ENCODE measurements around the gene PABPN1L. TPM values are rescaled to one million over a fixed set of nuclear protein-coding genes. Genes with fewer than 3 reads are reported as not detected.

Gene PABPN1L
- total RNA-seq (not detected), polyA plus RNA-seq (ENCODE audit: insufficient read depth, low read depth, low replicate concordance) (not detected)
- long read RNA-seq, donor 1, result 0 reads
- long read RNA-seq, donor 2, result 0 reads
- long read RNA-seq, donor 3, result 0 reads
- long read RNA-seq, donor 4, result 0 reads
- long read RNA-seq, donor 5, result 0 reads
- long read RNA-seq, donor 6, result 0 reads
- long read RNA-seq, donor 7, result 0 reads
- long read RNA-seq, donor 8, result 0 reads
- long read RNA-seq, donor 9, result 0 reads
- long read RNA-seq, donor 10, result 0 reads

DNA sequence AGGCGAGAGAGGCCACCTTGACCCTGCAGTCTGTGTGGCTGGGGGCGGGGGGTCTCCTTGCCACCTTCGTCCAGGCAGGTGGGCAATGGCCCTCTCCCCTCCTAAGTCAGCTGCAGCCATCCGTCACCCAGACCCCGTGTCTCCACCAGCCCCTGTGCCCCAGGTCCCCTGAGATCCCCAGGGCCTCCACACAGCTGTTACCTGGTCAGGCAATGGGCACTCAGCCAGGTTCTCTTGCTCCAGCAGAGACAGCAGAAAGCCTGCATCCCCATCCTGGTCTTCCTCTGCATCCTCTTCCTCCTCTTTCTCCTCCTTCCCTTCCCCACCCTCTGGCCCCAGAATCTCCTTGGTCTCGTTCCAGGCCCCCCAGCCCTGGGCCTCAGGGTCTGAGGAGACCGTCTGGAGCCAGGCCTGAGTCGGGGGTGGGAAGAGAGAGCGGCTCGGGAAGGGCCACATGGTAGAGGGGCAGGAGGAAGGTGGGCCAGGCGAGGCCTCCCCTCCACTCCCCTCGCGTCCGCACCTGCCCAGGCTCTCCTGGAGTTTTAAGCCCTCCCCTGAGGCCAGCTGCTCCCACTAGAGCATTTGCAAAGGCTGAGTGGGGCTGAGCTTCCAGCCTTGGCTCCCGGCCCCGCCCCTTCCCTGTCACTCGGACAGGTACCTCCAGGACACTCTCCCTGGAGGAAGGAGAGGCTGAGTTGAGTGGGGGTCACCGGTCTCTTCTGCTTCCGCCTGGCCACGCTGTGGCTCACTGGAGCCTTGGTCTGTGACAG lies at the start of gene PABPN1L:
Gene PABPN1L (minus strand): TSS at position 510 of the 770 bp plus-strand sequence. CDS start 54 bp downstream, at position 456.
- Histone ChIP-seq H3K4me3 (ENCODE audit: low read length in 3 of 3) (no peak within 1 kb of the TSS), H3K36me3 (ENCODE audit: control insufficient read depth in 2 of 3, insufficient read depth in 3 of 3, low read length in 3 of 3) (peaks cover 0 to 13% (median 0%) of the 10 kb centered on the region in 3 donors), H3K27me3 (ENCODE audit: control insufficient read depth, insufficient read depth, low read length) (no peaks in the 10 kb centered on the region), H3K9ac (ENCODE audit: low read length in 3 of 3) (no peak within 1 kb of the TSS), H3K27ac (ENCODE audit: low read depth in 2 of 2, low read length in 2 of 2) (no peak within 1 kb of the TSS), H3K9me3 (ENCODE audit: control insufficient read depth in 2 of 3, insufficient read depth in 1 of 3, low read length in 3 of 3) (no peaks in the 10 kb centered on the region), H3K4me1 (ENCODE audit: control insufficient read depth in 2 of 3, insufficient read depth in 2 of 3, low read depth in 1 of 3, low read length in 3 of 3) (no peaks in the 10 kb centered on the region)
- FAIRE-seq (no peak), DNase-seq (no peak)
- TF ChIP-seq, protein P1, sequence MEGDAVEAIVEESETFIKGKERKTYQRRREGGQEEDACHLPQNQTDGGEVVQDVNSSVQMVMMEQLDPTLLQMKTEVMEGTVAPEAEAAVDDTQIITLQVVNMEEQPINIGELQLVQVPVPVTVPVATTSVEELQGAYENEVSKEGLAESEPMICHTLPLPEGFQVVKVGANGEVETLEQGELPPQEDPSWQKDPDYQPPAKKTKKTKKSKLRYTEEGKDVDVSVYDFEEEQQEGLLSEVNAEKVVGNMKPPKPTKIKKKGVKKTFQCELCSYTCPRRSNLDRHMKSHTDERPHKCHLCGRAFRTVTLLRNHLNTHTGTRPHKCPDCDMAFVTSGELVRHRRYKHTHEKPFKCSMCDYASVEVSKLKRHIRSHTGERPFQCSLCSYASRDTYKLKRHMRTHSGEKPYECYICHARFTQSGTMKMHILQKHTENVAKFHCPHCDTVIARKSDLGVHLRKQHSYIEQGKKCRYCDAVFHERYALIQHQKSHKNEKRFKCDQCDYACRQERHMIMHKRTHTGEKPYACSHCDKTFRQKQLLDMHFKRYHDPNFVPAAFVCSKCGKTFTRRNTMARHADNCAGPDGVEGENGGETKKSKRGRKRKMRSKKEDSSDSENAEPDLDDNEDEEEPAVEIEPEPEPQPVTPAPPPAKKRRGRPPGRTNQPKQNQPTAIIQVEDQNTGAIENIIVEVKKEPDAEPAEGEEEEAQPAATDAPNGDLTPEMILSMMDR (IDR thresholded peaks at IDR 0.05; ENCODE audit: borderline replicate concordance, extremely low read depth, insufficient read depth), result no peak
- intact Hi-C loops (cut with DNase I), result no loop called here

DNA sequence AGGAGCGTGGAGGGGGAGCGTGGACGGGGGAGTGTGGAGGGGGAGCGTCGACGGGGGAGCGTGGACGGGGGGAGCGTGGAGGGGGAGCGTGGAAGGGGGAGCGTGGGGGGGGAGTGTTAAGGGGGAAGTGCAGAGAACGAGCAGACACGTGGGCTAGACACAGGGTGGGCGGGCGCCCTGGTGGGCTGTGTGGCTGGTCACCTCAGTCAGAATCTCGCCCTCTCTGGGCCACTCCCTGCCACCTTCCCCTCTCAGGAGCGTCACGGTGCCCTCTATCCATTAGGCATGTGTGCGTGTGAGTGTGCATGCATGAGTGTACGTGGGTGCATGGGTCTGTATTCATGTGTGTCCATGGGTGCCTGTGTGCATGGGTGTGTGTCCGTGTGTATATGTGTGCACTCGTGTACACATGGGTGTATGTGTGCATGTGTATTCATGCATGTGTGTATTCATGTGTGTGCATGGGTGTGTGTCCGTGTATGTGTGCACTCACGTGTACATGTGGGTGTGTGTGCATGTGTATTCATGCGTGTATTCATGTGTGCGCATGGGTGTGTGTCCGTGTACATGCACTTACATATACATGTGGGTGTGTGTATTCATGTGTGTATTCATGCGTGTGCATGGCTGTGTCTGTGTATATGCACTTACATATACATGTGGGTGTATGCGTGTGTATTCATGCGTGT lies 49.3 kb upstream of the PABPN1L start:
- H3K27ac ChIP-seq (ENCODE audit: low read depth in 2 of 2, low read length in 2 of 2), result no peak overlapping the region
- TF ChIP-seq, protein P1 (IDR thresholded peaks at IDR 0.05; ENCODE audit: borderline replicate concordance, extremely low read depth, insufficient read depth), result no peak
- H3K9ac ChIP-seq (ENCODE audit: low read length in 3 of 3), result no peak overlapping the region
- H3K4me1 ChIP-seq (ENCODE audit: control insufficient read depth in 2 of 3, insufficient read depth in 2 of 3, low read depth in 1 of 3, low read length in 3 of 3), result peaks cover 0 to 3% (median 0%) of the 10 kb centered on the region in 3 donors
- intact Hi-C loops (cut with DNase I), result no loop called here
- no peak for DNase-seq
- no peaks in the 10 kb centered on the region for H3K27me3 ChIP-seq (ENCODE audit: control insufficient read depth, insufficient read depth, low read length)
- H3K4me3 ChIP-seq (ENCODE audit: low read length in 3 of 3), result no peak overlapping the region
- no peak for FAIRE-seq
- no peaks in the 10 kb centered on the region for H3K36me3 ChIP-seq (ENCODE audit: control insufficient read depth in 2 of 3, insufficient read depth in 3 of 3, low read length in 3 of 3)
- H3K9me3 ChIP-seq (ENCODE audit: control insufficient read depth in 2 of 3, insufficient read depth in 1 of 3, low read length in 3 of 3), result no peaks in the 10 kb centered on the region

GRCh38 chr16:88914750-88915368 lies 48.4 kb upstream of the PABPN1L start:
- Histone ChIP-seq H3K27me3 (ENCODE audit: control insufficient read depth, insufficient read depth, low read length) (no peaks in the 10 kb centered on the region), H3K4me3 (ENCODE audit: low read length in 3 of 3) (no peak overlapping the region), H3K4me1 (ENCODE audit: control insufficient read depth in 2 of 3, insufficient read depth in 2 of 3, low read depth in 1 of 3, low read length in 3 of 3) (no peaks in the 10 kb centered on the region), H3K9ac (ENCODE audit: low read length in 3 of 3) (no peak overlapping the region), H3K9me3 (ENCODE audit: control insufficient read depth in 2 of 3, insufficient read depth in 1 of 3, low read length in 3 of 3) (no peaks in the 10 kb centered on the region), H3K27ac (ENCODE audit: low read depth in 2 of 2, low read length in 2 of 2) (no peak overlapping the region), H3K36me3 (ENCODE audit: control insufficient read depth in 2 of 3, insufficient read depth in 3 of 3, low read length in 3 of 3) (no peaks in the 10 kb centered on the region)
- intact Hi-C loops (cut with DNase I), result no loop called here
- TF ChIP-seq, protein P1 (IDR thresholded peaks at IDR 0.05; ENCODE audit: borderline replicate concordance, extremely low read depth, insufficient read depth), result no peak
- FAIRE-seq, result no peak
- no peak for DNase-seq
